Sciatic nerve (tissue), 2 donors: Measurements from ENCODE around the gene RAB24. TPM values are rescaled to one million over a fixed set of nuclear protein-coding genes. Genes with fewer than 3 reads are reported as not detected.

Source experiments
- ATAC-seq: fragments of 200-7000 bp; cut with Tn5 transposase; one replicate; pipeline ENCODE4 v1.9.1; 2020; ENCODE audit warnings: mild to moderate bottlenecking, moderate library complexity
- DNase-seq: peaks from one replicate; pipeline ENCODE4 v3.0.0-alpha.2; 2020; ENCODE audit warnings: low spot score
- intact Hi-C: fragments of 100-400 bp; cut with DNase I; formaldehyde crosslinking; loops from one replicate; pipeline ENCODE4 v1.14.2; 2022
- total RNA-seq: library from RNA; stranded (reverse); fragmentation: NEBNext Ultra II Directional; extraction: Animal tissue kit (Norgen Biotek cat#: 25700); gene quantifications from one replicate; pipeline ENCODE4 v1.2.1, GENCODE V29; 2021
- donor health status: DM: no; HTN: no; CAD: no.
- donor health status: DM: no; HTN: no; CAD: no.

The RAB24 gene
- total RNA-seq, 1 donor from 2014 or later, result 24.4 TPM

DNA sequence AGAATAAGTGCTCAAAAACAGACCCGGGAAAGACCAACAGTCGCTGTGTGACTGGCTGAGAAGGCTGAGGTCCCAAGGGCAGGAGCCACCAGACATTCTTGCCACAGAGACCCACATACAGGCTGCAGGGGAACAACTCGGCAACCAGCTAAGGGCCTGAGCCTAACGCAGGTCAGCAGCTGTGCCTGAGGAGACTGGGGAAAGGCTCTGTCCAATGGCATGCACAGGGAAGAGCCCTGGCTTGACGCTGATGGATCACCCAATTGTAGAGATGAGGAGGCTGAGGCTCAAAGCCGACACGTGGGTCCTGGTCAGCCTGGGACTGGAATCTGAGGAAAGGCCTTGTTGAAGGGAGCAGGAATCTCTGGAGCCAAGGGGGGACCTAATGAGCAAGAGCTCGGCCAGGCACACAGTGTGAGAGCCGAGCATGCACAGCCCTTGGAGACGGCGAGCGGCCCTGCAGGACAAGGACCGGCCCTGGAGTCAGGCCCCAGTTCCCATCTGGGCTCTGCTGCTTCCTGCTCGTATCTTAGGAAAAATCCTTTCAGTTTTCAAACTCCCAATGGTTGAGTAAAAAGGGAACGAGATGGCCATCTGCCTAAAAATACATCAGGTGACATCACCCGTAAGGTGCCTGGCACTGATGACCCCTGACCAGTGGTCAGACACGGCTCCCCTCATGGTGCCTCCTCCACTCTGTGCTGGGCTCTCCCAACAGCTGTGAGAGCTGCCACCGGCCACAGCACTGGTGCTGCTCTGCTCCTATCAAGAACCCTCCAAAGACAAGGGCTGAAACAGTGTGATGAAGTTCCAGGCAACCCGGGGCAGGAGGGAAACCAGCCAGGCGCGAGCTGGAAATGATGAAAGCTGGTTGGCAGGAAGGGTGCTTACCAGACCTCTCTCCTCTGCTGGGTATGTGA lies 31.5 kb upstream of the RAB24 start:
- ATAC-seq, result no peak
- DNase-seq, result no peak

DNA sequence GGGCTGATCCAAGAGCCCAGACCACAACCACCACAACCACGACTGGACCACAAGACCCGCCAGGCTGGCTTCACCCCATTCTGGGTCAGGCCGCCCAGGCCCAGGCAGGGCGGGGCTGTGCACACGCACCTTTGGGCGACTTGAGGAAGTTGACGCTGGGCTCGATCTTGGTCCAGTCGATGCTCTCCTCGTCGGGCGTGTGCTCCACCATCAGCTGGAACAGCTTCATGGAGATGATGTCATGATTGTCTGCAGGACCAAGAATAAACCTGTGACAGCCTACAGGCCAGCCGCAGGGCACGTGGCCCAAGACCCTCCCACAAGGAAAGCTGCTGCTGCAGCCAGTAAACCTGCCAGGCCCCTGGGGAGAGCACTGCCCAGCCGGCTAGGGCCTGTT lies 30.6 kb upstream of the RAB24 start:
- ATAC-seq (no peak), DNase-seq (no peak)
- intact Hi-C loops, result no loop called here

More for the DNA sequence above, 31.5 kb upstream of the RAB24 start:
- intact Hi-C loops, result no loop called here

DNA sequence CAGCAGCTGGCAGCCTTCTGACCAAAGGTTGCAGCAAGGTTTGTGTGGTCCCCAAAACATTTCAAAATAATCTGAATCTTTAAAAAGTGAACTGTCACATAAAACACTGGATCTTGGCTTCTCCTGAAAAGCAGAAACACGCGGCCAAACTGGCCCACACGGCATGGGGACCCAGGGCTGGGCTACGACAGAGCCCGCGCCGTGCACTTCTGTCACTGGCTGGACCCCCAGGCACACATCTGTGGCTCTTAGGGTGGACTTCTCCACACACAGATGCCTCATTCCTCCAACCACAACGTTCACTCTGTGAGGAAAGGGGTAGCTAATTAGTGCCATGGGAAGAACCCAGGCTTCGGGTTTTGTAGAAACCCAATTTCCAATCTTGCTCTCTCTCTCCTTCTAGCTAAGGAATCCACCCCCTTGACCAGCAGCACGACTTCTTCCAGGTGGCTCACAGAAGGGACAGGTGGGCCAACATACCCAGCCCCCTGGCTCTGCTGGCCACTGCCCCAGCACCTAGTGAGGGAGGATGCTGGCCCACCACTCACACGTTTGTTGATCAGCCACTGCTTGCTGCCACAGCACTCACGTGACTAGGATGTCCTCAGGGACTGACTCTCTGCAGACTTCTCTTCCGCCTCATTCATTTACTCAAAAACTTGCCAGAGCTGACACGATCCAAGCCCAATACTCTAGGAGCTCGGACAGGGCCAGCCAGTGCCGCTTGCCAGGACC lies 30.1 kb upstream of the RAB24 start:
- no peak for DNase-seq
- ATAC-seq, result no peak
- intact Hi-C loops, result no loop called here

DNA sequence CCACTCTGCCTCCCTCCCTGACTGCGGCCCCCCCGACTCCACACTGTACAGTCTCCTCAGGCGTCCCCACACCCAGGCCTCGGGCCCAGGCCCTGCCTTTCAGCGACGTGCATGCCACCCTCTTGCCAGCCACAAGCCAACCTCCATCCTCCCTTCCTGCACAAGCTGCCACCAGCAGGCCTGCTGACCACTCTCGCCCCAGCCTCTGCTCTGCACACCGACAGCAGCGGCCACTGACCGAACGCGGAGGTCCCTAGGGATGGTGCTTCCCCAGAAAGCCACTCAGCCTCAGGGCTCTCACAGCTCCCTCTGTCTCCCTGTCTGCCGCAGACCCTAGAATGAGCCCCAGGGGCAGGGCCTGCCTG lies 29.4 kb upstream of the RAB24 start:
- intact Hi-C loops, result no loop called here
- DNase-seq (no peak), ATAC-seq (no peak)

DNA sequence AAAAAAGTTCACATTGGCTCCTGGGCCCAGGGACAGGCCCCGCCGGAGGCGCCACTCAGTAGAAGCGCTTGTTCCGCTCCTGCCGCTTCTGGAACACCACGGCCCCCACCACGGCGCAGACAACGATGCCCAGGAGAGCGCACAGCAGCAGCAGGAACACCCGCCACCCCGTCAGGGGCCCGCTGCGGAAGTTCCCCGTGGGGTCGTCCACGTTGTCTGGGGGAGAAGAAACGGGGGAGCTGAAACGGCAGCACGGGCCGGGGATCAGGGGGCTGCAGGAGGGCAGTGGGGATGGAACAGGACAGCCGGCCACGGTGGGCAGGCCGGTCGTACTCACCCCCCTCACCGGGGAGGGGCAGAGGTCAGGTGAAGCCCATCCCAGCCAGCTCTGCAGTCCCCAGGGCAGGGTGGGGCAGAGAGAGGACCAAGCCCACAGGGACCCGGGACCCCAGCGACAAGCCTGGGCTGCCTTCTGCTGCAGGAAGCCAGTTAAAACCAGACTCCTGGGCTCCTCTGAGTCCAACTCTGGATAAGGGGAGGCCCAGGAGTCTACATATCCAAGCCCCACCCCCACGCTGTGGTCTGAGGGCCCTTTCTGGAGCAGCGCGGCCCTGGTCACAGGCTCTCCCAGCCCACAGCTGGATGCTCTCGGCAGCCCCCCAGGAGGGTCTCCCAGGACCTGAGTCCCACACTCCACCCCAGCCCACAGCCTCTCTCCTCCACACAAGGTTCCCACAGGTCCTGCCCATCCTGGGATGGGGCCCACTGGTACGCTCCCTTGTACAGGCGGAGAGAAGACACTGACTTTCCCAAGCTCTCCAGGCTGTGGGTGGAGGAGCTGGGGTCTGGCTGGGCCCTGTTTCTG lies 28.7 kb upstream of the RAB24 start:
- no peak for DNase-seq

DNA sequence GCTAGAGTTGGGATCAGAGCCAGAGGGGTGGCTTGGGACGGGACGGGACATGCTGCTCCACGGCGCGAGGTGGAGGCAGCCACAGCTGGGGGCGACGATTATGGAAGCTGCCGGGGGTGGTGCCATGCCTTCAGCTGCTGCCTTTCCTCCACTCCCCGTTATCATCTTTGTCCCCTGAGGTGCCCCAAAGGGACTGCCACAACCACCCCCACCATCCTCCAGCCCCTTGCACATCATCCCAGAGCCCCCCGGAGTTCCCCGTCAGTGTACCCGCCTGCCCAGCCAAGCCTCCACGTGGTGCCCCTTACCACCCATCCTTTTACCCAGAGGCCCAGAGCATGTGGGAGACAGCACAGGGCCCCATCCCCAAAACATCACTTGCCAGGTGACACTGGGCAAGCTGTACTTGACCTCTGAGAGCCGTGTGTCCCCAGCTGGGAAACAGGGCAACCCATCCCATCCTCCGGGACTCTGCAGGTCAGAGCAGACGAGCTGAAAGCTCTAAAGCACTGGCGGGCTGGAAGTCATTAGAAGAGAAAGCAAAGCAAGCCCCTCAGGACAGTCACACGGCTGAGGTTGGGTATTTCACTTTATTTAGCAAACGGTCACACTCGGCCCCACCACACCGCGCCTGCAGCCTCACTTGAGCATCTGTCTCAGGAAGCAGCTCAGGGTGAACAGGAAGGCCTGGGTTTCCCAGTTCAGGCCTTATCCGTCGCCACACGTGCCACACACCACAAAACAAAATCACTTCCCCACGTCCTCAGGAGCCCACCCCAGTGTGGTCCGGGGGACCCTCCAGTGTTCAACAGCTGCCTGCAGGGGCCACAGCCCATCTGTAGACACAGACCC lies 27.7 kb upstream of the RAB24 start:
- intact Hi-C loops, result no loop called here
- DNase-seq (no peak), ATAC-seq (no peak)

More for the DNA sequence above, 28.7 kb upstream of the RAB24 start:
- ATAC-seq, result no peak
- intact Hi-C loops, result no loop called here

DNA sequence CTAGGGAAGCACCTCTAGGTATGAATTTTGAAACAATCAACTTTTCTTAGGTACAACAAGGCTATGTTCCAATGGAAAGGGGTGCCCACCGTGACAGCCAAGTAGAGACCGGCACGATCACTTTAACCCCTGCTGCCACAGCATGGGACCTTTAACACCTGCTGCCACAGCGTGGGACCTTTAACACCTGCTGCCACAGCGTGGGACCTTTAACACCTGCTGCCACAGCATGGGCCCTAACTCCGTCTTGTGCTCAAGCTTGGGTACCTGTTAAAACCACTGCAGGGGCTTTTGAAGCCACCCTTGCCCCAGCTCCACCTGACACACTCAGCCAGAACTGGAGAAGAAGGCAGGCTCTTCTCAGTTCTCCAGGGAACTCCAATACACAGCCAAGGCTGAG lies 26.4 kb upstream of the RAB24 start:
- DNase-seq, result no peak
- intact Hi-C loops, result no loop called here
- no peak for ATAC-seq

DNA sequence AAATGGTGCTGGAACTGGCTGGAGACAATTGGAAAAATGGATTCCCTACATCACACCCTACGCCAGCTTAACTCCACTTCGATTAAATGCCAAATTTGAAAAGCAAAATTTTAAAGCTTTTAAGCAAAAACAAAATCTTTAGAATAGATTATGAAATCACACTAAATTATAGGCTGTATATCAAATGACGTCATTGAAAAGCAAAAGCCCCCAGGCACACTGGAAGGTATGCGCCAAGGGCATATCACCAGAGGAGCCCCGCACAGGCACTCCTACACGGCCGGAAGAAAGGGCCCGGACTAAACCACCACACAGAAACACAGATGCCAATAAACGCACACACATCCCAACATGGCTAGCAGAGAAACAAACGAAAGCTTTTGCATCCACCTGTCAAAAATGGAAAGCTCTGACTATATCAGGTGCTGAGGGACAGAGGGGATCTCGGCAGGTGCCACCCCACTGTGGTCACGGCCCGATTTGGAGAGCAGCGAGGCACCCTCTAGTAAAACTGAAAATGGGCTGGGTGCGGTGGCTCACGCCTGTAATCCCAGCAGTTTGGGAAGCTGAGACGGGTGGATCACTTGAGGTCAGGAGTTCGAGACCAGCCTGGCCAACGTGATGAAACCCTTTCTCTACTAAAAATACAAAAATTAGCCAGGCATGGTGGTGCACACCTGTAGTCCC lies 25.2 kb upstream of the RAB24 start:
- ATAC-seq (no peak), DNase-seq (no peak)
- intact Hi-C loops, result no loop called here

DNA sequence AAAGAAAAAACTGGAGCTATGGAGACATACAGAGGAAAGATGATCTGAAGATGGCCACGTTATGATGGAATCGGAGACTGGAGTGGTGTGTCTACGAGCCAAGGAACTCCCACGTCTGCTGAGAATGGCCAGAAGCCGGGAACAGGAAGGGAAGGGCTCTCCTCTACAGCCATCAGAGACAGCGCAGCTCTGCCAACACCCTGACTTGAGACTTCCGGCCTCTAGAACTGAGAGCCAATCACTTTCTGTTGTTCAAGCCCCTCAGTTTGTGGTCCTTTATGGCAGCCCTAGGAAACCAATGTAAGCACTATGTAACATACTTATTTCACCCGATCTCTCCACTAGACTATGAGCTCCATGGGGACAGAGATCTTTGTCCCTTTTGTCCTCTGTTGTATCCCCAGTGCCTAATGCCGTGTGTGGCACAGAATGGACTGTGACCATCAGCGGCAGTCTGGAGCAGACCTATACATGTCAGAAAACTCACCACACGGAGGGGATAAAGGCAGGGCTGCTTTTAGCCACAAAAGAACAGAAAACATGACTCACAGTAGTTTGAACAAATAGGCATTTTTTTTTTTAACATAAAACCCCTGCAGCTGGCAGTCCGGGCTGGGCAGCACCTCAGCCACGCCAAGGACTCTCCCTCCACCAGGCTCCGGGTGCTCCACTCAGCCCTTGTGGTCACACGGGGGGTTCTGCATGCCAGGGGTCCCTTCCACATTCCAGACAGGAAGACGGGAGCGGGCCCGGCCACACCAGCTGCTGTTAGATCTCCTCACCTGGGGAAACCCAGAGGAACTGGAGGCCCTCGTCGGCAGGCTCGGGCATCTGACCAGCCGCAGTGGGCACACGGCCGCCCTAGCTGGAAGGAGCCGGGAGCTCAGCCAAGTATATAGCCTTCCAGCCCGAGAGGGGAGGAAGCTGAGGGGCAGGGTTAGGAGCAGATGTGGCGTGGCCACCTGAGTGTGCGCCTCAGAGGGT lies 24.3 kb upstream of the RAB24 start:
- peak; percentile 77 for ATAC-seq
- no peak for DNase-seq
- intact Hi-C loops, result no loop called here

DNA sequence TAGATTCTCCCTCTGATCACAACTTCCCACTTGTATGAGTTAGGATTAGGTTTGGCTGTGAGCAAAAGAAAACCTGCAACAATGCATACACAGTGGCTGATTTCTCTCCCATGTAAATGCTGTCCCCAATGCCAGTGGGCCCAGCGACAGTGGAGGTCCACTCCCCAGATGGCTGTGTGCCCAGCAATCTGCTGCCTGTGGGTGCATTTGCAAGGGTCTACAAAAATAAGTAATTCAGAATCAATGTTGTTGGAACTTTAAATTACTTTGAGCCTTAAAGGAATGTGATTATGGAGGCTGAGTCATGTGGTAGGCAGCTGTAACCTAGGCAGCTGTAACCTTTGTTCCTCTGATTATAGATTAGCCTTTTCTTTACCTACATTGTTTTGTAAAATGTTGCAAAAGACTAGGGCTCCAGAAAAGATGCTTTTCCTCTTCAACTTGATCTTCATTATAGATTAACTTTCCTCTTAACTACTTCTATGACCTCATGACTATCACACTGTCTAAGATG lies 22.4 kb upstream of the RAB24 start:
- DNase-seq, result no peak
- intact Hi-C loops, result no loop called here
- ATAC-seq, result no peak

DNA sequence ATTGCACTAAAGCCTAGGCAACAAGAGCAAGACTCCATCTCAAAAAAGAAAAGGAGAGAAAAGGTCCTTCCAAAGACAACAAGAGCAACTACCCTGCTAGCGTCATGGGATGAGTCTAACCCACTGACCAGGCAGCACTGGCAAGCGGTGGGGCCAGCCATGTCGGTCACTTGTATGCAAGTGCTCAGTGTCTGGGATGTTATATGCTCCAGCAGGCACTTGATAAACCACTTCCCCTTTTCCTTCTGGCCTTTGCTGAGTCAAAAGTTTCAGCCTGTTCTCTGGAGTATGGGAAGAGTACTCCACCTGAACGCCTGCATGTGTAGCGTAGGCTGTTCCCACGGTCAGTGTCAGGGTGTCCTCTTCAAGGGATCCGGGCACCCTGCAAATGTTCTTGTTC lies 17.4 kb upstream of the RAB24 start:
- intact Hi-C loops, result no loop called here
- DNase-seq (no peak), ATAC-seq (peak; percentile 64)

DNA sequence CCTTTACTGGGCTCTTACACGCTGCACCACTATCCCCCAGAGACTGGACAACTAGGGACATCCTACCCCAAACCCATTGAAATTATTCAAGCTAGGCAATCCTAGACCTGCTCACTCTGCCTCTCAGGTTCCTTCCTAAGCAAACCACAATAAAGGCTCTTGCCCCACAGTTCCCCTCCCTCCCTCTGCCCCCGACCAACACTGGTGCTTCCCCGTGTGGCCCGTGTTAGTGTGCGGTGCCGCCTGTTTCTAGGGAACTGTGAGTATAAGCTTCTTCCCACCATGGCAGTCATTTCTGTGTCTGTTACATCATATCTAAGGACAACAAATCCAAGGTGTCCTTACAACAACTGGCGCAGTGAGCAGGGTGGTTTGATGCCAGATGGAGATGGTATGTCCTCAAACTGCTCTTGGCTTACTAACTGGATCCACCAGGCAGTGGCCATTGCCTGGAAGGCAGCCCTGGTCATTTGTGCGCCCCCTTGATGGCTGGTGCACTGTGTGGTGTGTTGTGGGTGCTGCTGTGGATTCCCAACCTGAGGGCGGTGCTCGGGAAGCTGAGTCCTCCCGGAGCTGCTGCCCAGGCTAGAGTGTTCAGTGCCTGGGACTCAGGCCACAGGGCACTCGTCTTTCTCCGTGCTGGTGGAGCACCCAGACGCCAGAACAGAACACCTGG lies 16.5 kb upstream of the RAB24 start:
- no peak for DNase-seq
- ATAC-seq, result no peak
- intact Hi-C loops, result no loop called here

DNA sequence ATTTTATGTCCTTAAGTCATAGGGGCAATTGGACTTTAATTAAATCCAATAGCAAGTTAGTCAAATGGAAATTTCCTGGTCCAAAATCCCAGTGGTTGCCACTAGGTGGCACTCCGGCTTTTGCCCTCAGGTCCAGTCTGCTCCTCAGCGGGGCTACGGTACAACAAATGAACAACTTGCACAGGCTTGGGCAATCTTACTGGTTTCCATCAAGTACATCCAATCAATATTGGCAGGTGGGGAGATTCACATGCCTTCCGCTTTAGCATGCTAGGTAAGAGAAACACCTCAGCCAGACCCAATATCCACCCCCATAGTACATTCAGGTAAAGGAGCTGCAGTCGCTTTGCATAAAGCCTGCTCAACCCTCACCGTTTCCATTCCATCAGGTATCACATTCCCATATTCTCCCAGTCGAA lies 14.4 kb upstream of the RAB24 start:
- peak; percentile 79 for DNase-seq
- intact Hi-C loops, result no loop called here
- peak; percentile 53 for ATAC-seq

DNA sequence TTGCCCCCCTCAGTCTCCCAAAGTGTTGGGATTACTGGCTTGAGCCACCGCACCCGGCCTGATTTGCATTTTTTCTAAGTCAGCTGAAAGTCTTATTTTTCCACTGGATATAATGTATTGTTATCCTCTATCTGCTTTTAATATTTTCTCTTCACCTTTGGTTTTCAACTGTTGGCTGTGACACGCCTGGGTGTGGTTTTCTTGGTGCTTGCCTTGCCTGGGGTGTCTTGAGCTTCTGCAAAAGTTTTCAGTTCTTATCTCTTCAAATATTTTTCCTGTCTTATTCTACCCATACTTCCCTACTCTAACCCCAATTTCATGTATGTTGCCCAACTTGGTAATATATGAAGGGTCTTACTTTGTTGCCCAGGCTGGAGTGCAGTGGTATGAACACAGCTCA lies 12.5 kb upstream of the RAB24 start:
- DNase-seq (no peak), ATAC-seq (no peak)
- intact Hi-C loops, result no loop called here

DNA sequence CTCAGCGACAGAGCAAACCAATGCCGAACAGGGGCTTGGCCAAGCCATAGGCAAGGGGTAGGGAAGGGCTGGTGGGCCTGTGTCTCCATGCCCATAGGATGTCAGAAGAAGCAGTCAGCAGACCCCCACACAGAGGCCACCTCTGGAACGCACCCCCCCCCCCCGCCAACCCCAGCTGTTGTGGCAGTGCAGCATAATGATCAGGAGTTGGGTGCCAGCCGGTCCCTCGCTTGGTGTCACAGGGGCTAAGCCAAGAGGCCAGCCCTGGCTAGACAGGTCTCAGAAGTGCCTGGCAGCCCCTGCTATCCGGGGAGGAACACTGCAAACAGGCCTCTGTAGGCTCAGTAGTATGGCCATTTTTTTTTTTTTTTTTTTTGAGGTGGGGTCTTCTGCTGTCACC lies 11.9 kb upstream of the RAB24 start:
- ATAC-seq, result no peak
- DNase-seq, result no peak
- intact Hi-C loops, result no loop called here
